HepG2 (cell line): ENCODE data around the gene SLC6A8. TPM values are rescaled to one million over a fixed set of nuclear protein-coding genes. Genes with fewer than 3 reads are reported as not detected.

Source experiments
- AGO1 ChIP-seq: fragments of 200-400 bp; formaldehyde crosslinking; IDR thresholded peaks from 2 replicates; pipeline ENCODE4 v1.6.1; 2017; ENCODE audit warnings: mild to moderate bottlenecking, low read depth, low read length, moderate library complexity; ENCODE audit not compliant: poor library complexity, severe bottlenecking
- ARID4A ChIP-seq: sonication (generic); formaldehyde crosslinking; IDR thresholded peaks from 2 replicates; pipeline ENCODE4 v1.5.0; 2020; ENCODE audit warnings: mild to moderate bottlenecking, missing genetic modification reagents, borderline replicate concordance
- CENPBD1 ChIP-seq: sonication (generic); formaldehyde crosslinking; IDR thresholded peaks from 2 replicates; pipeline ENCODE4 v1.8.0; 2022; ENCODE audit warnings: missing genetic modification reagents, low read depth, mild to moderate bottlenecking, borderline replicate concordance
- HDAC2 ChIP-seq: sonication (generic); formaldehyde crosslinking; IDR thresholded peaks from 2 replicates; pipeline ENCODE4 v1.4.0; 2020; ENCODE audit warnings: missing genetic modification reagents
- JARID2 ChIP-seq: sonication (generic); formaldehyde crosslinking; IDR thresholded peaks from 2 replicates; pipeline ENCODE4 v1.8.1; 2023; ENCODE audit warnings: missing genetic modification reagents, inconsistent platforms; ENCODE audit not compliant: insufficient replicate concordance
- NFYC ChIP-seq: IDR thresholded peaks from 2 replicates; pipeline ENCODE4 v1.6.1; 2016; ENCODE audit warnings: missing genetic modification reagents, missing compliant biosample characterization
- NRL ChIP-seq: sonication (generic); formaldehyde crosslinking; IDR thresholded peaks from 2 replicates; pipeline ENCODE4 v1.5.0; 2020; ENCODE audit warnings: missing genetic modification reagents, mild to moderate bottlenecking, moderate library complexity, borderline replicate concordance
- PCBP1 ChIP-seq: fragments of 200-400 bp; formaldehyde crosslinking; IDR thresholded peaks from 2 replicates; pipeline ENCODE4 v1.6.1; 2017; ENCODE audit warnings: mild to moderate bottlenecking, low read depth, low read length, borderline replicate concordance
- SPEN ChIP-seq: sonication (generic); formaldehyde crosslinking; IDR thresholded peaks from 2 replicates; pipeline ENCODE4 v1.5.1; 2020; ENCODE audit warnings: low read depth, mild to moderate bottlenecking, missing genetic modification reagents
- TOPORS ChIP-seq: sonication (generic); formaldehyde crosslinking; IDR thresholded peaks from 2 replicates; pipeline ENCODE4 v1.8.0; 2023; ENCODE audit warnings: mild to moderate bottlenecking, missing genetic modification reagents
- XBP1 ChIP-seq: sonication (generic); formaldehyde crosslinking; IDR thresholded peaks from 2 replicates; pipeline ENCODE4 v1.5.0; 2020; ENCODE audit warnings: missing genetic modification reagents
- ZFY ChIP-seq: sonication (generic); formaldehyde crosslinking; IDR thresholded peaks from 2 replicates; pipeline ENCODE4 v1.4.0; 2020; ENCODE audit warnings: missing genetic modification reagents
- ZNF30 ChIP-seq: sonication (generic); formaldehyde crosslinking; IDR thresholded peaks from 2 replicates; pipeline ENCODE4 v1.5.0; 2020; ENCODE audit warnings: mild to moderate bottlenecking, missing genetic modification reagents
- polyA plus RNA-seq, 8 experiments: library from polyadenylated mRNA; depleted of rRNA in 3 of 8; stranded (reverse) in 7 of 8; unstranded in 1 of 8; fragments of >200 nt; fragmentation: Illumina TruSeq in 4 of 8; extraction: Trizol in 4 of 8; gene quantifications; 2 replicates each; pipeline versions ENCODE4 v1.2.1 to v1.2.3, GENCODE V29; 2011 to 2016; ENCODE audit warnings: low read depth in 4 of 8, missing spikeins in 1 of 8, mixed read lengths in 1 of 8; ENCODE audit not compliant: insufficient read depth in 1 of 8
- total RNA-seq, 5 experiments: library from RNA; depleted of rRNA; stranded (reverse); fragments of >200 nt; fragmentation: Illumina TruSeq; extraction: Trizol; gene quantifications; 2 replicates each; pipeline ENCODE4 v1.2.3, GENCODE V29; 2016; ENCODE audit warnings: low read depth in 1 of 5
- TF ChIP-seq, protein P1 (sequence below): IDR thresholded peaks from 2 replicates; pipeline ENCODE4 v1.4.0; 2020; ENCODE audit warnings: mild to moderate bottlenecking, missing genetic modification reagents
- TF ChIP-seq, protein P2 (sequence below): sonication (generic); formaldehyde crosslinking; IDR thresholded peaks from 2 replicates; pipeline ENCODE4 v1.4.0; 2020; ENCODE audit warnings: mild to moderate bottlenecking, missing genetic modification reagents
- TF ChIP-seq, protein P3 (sequence below): sonication (generic); formaldehyde crosslinking; IDR thresholded peaks from 2 replicates; pipeline ENCODE4 v1.5.1; 2020; ENCODE audit warnings: mild to moderate bottlenecking, moderate library complexity, missing genetic modification reagents

Gene SLC6A8
- total and polyA plus RNA-seq, 2 of the 13 experiments (the other 11 are each of a cell fraction or from before 2014, with no cell fraction given), result 13.9 to 176 TPM

DNA sequence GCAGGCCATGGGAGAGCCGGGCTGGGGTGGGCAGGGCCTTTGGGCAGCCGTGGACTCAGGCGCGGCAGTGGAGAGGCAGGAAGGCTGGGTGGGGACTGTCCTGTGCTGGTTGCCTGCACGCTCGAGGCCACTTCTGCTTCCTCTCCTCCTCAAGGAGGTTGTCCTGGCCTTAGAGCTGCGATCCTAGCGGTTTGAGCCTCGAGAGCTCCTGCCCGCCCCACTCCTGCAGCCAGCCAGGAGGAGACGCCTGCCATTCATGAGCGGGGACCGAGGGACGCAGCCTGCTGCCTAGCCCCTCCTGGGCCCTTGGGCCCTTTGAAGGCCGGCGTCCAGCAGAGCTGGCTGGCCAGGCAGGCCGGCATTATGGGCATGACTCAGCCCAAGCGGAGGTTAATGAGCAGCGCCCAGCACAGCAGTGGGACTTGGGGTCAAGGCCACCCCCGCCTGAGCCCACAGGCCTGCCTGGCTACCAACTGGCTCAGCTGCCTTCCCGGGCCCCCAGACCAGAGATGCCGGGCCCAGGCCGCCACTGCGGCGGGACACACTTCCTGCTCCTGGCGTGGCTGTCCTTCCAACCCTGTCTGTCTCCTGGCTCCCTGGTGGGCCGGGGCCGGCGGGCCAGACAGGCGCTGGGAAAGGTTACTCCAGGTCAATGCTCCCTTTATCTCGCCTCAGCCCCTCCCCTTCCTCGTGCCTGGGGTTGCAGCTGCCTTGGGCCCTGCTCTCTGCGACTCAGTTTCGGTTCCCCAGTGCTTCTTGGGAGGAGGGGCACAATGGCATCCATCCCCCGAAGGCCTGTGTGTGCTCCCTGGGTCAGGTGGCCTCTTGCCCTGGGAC, 38.8 kb downstream of the SLC6A8 start (continued):
- TF ChIP-seq ARID4A (CRISPR knock-in tag), result peak; percentile 86
- TF ChIP-seq JARID2 (CRISPR knock-in tag), result no peak
- peak; percentile 78; the same call in 1 of the 2 replicates for TF ChIP-seq ZFY (CRISPR knock-in tag)
- no peak for TF ChIP-seq ZNF30
- TF ChIP-seq XBP1 (CRISPR knock-in tag), result no peak
- TF ChIP-seq, protein P1, sequence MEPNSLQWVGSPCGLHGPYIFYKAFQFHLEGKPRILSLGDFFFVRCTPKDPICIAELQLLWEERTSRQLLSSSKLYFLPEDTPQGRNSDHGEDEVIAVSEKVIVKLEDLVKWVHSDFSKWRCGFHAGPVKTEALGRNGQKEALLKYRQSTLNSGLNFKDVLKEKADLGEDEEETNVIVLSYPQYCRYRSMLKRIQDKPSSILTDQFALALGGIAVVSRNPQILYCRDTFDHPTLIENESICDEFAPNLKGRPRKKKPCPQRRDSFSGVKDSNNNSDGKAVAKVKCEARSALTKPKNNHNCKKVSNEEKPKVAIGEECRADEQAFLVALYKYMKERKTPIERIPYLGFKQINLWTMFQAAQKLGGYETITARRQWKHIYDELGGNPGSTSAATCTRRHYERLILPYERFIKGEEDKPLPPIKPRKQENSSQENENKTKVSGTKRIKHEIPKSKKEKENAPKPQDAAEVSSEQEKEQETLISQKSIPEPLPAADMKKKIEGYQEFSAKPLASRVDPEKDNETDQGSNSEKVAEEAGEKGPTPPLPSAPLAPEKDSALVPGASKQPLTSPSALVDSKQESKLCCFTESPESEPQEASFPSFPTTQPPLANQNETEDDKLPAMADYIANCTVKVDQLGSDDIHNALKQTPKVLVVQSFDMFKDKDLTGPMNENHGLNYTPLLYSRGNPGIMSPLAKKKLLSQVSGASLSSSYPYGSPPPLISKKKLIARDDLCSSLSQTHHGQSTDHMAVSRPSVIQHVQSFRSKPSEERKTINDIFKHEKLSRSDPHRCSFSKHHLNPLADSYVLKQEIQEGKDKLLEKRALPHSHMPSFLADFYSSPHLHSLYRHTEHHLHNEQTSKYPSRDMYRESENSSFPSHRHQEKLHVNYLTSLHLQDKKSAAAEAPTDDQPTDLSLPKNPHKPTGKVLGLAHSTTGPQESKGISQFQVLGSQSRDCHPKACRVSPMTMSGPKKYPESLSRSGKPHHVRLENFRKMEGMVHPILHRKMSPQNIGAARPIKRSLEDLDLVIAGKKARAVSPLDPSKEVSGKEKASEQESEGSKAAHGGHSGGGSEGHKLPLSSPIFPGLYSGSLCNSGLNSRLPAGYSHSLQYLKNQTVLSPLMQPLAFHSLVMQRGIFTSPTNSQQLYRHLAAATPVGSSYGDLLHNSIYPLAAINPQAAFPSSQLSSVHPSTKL, result peak; percentile 49
- TF ChIP-seq PCBP1, result 0 out of 2 replicates have a peak, but pooled peaks have one; percentile 57
- no peak for TF ChIP-seq AGO1
- peak; percentile 41; the same call in 1 of the 2 replicates for TF ChIP-seq TOPORS (CRISPR knock-in tag)
- peak; percentile 83 for TF ChIP-seq SPEN (CRISPR knock-in tag)
- TF ChIP-seq NRL (CRISPR knock-in tag), result no peak
- TF ChIP-seq HDAC2 (CRISPR knock-in tag), result peak; percentile 69
- TF ChIP-seq, protein P2, sequence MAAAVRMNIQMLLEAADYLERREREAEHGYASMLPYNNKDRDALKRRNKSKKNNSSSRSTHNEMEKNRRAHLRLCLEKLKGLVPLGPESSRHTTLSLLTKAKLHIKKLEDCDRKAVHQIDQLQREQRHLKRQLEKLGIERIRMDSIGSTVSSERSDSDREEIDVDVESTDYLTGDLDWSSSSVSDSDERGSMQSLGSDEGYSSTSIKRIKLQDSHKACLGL (CRISPR knock-in tag), result peak; percentile 40; the same call in 1 of the 2 replicates
- TF ChIP-seq, protein P3, sequence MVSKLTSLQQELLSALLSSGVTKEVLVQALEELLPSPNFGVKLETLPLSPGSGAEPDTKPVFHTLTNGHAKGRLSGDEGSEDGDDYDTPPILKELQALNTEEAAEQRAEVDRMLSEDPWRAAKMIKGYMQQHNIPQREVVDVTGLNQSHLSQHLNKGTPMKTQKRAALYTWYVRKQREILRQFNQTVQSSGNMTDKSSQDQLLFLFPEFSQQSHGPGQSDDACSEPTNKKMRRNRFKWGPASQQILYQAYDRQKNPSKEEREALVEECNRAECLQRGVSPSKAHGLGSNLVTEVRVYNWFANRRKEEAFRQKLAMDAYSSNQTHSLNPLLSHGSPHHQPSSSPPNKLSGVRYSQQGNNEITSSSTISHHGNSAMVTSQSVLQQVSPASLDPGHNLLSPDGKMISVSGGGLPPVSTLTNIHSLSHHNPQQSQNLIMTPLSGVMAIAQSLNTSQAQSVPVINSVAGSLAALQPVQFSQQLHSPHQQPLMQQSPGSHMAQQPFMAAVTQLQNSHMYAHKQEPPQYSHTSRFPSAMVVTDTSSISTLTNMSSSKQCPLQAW (CRISPR knock-in tag), result 0 out of 2 replicates have a peak, but pooled peaks have one; percentile 6
- TF ChIP-seq CENPBD1 (CRISPR knock-in tag), result no peak
- no peak for TF ChIP-seq NFYC (CRISPR knock-in tag)
